Skin epidermis (tissue), 12 donors: ENCODE data around the gene TH.
"Not testable (repeated sequence)": the region's sequence is repeated elsewhere in the genome, so short reads cannot be mapped to it uniquely, and the experiment has no call there.

ENCODE experiments used
- H3K27ac ChIP-seq, 21 experiments: fragments of 200-600 bp; sonication (generic) in 11 of 21; one replicate each; pipeline ENCODE4 v1.5.0; 2020; ENCODE audit warnings: mild to moderate bottlenecking in 3 of 21, inconsistent platforms in 2 of 21, moderate library complexity in 2 of 21
- H3K4me3 ChIP-seq, 7 experiments: fragments of 200-600 bp; sonication (generic) in 2 of 7; one replicate each; pipeline ENCODE4 v1.5.0; 2020; ENCODE audit warnings: inconsistent platforms in 2 of 7, mild to moderate bottlenecking in 2 of 7, moderate library complexity in 1 of 7

Gene TH

DNA sequence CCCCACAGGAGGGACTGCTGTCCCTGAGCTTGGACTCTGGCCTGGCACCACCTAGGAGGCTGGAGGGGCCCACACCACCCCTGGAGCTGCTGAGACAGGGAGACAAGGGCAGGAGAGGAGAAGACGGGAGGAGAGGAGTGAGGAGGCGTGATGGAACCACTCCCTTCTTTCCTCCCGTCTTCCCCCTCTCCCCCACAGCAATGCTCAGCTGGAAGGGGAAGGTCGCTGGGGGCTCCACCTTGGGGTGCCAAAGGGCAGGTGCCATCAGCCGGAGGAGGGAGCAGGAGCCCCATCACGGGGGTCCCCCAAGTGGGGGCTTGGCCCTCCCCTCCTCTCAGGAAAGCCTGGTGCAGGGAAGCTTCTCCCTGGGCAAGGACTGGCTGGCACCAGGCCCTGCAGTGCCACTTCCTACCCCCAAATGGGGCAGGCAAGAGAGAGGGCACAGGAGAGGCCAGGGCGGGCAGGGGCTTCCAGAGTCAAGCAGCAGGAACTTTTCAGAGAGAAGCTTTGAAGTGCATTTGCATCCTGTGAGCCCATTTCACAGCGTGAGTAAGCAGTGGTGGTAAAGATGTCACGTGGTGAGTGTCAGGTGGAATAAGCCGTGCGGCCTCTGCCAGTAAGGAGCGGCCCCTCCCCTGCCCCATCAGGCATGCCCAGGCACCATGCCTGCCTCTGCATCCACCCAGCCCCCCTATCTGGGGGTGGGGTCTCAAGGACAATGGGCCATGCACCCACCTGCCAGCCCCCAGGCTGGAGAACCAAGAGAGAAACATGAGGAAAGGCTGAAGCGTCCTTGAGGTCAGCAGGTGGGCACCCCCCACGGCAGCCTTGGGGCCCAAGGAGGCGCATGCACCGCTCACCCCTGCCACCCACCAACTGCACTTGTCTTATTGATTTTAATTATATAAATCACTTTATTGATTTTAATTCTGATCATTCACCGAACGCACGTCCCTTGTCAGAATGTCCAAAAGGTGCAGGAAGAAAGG is 37.3 kb downstream of the TH start:
- no peak overlapping the region for H3K27ac ChIP-seq
- H3K4me3 ChIP-seq, result no peak overlapping the region

DNA sequence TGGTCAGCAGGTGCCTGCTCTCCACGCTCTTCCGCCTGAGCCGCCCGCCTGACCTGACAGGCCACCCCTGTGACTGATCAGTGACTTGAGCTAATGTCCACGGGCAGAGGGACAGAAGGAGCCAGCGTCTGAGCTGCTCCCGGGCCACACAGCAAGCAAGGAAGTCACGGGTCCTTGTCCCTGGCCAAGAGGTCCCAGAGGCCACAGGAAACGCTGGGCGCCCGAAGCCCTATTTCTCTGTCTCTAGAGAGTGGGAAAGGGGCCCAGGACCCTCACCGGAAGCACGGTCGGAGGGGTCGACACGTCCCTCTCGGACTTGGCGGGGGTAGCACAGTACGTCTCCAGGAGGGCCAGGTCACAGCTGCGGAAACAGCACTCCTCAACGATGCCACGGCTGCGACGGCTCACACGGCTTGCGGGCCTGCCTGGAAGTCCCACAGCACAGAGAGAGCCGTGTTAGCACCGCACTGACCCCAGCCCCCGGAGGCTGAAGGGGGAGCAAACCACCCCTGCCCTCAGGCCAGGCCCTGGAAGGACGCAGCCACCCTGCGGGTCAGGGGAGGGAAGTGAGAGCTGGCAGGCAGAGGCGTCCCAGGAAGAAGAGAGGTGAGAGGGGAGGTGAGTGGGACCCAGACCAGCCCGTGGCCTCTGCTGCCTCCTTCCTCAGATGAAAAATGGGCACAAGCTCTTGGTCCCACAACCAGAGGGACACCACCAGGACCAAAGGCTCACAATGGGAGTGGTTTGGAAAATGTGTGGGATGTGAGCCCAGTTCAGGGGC is 38.2 kb downstream of the TH start:
- no peak overlapping the region for H3K27ac ChIP-seq
- H3K4me3 ChIP-seq, result no peak overlapping the region

DNA sequence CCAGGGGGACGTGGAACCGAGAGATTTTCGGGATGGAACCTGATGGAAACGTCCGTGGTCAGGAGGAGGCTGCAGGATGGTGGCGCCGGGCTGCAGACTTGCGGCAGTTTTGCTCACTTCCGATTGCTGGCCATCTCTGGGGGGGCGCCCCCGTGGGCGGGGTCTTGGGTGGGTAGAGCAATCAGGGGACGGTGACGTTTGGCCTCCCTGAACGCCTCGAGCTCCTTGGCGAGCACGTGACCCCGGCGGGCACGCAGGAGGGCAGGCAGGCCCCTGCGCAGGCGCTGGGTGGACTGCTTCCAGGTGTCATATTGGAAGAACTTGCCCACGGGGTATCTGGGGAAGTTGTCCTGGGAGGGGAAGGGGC is 38.8 kb downstream of the TH start:
- H3K27ac ChIP-seq, result no peak overlapping the region
- no peak overlapping the region for H3K4me3 ChIP-seq

DNA sequence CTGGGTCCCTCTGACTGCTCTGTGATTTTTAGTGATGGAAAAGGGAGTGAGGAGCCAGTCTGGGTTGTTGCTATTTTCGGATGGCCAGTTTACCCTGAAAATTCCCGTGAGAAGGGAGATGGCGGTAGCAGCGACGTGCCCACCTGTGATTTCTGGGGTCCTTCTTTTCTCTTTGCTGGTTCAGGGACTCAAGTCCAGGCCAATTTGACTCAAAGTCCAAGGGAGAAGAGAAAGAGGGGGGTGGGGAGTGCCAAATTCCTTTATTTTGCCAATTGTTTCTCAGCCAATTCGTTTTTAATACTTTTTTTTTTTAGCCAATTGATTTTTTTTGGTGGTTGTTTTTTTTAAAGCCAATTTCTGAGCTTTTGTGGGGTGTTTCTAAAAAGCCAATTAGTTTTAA is 39.4 kb downstream of the TH start:
- Histone ChIP-seq H3K4me3 (no peak overlapping the region), H3K27ac (no peak overlapping the region)

DNA sequence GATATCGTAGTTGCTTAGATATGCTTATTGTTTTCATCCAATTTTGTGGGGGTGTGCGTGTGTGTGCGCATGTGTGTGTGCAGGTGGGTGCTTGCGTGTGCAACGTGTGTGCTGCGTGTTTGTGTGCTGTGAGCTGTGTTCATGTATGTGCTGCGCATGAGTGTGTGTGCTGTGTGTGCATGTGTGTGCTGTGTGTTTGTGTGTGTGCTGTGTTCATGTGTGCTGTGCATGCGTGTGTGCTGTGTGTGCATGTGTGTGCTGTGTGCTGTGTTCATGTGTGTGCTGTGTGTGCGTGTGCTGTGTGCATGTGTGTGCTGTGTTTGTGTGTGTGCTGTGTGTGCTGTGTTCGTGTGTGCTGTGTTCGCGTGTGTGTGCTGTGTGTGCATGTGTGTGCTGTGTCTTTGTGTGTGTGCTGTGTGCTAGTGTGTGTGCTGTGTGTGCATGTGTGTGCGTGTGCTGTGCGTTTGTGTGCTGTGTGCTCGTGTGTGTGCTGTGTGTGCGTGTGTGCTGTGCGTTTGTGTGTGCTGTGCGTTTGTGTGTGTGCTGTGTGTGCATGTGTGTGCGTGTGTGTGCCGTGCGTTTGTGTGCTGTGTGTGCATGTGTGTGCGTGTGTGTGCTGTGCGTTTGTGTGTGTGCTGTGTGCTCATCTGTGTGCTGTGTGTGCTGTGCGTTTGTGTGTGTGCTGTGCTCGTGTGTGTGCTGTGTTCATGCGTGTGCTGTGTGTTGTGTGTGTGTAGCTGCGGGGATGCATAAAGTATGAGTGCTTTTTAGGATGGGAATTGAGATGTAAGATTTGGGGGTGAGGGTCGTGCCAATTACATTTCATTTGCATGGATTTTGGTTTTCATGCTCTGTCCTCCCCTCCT is 40.0 kb downstream of the TH start:
- Histone ChIP-seq H3K27ac (no peak overlapping the region), H3K4me3 (no peak overlapping the region)

DNA sequence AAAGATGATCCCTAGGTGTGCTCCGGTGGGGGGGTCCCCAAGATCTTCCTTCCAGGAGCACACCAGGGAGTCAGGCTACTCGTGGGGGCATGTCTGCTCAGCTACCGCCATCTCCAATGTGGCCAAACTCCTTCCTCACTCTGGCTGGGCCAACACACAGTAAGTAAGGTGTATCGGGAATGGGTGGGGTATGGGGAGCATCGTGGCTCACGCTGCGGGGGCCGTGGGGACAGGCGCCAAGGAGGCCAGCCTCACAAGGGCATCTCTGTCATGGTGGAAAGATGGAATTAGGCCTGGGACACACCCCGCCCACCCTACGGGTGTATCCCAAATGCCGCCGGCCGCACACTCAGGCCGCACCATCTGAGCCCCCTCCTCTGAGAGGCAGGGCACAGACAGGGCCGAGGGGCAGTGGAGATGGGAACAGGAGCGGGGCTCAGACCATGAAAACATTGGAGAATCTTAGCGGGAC is 40.7 kb downstream of the TH start:
- Histone ChIP-seq H3K4me3 (no peak overlapping the region), H3K27ac (no peak overlapping the region)

DNA sequence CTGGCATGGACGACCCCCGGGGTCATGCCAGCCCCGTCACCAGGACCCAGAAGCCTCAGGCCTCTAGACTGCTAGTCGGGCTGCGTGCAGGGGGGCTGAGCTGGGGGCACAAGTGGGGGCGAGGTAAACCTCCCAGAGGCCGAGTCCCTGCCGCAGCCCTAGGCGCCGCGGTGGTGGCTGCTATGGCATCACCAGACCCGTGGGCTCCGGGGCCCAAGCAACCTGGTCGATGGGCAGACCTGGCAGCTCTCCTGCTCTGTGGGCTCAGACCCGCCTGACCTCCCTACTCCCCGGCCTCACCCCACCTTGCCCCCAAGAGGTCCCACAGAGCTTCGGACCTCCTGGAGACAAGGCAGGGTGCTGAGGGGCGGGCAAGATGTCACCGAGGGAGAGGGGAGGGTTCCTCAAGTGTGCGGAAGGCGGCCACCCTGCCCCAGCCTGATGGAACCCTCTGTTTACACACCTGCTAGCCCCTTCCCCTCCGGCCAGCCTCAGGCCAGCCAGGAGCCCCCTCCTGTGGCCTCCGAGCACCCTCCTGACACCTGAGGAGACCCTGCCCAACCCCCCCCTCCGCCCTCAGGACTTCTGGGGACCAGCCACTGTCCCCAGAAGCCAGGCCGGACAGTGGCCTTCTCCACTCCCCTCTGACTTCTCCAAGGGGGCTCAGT is 41.8 kb downstream of the TH start:
- H3K27ac ChIP-seq, result no peak overlapping the region
- H3K4me3 ChIP-seq, result no peak overlapping the region

DNA sequence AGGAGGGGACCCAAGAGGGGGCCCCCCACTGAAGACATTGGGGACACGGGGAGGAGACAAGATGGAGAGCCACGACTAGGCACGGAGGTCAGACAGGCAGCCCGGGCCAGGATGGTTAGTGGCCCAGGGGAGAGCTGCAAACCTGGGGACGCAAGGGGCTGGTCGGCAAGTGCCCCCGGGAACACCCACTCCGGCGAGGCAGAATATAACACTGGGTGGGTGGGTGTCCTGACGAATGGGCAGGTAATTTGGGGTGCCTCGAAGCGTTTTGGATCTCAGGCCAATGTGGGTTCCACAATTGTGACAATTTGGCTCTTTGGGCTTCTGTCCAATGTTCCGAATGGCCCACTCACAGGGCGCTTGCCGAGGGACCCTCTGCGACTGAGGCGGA is 42.3 kb downstream of the TH start:
- Histone ChIP-seq H3K27ac (no peak overlapping the region), H3K4me3 (no peak overlapping the region)

DNA sequence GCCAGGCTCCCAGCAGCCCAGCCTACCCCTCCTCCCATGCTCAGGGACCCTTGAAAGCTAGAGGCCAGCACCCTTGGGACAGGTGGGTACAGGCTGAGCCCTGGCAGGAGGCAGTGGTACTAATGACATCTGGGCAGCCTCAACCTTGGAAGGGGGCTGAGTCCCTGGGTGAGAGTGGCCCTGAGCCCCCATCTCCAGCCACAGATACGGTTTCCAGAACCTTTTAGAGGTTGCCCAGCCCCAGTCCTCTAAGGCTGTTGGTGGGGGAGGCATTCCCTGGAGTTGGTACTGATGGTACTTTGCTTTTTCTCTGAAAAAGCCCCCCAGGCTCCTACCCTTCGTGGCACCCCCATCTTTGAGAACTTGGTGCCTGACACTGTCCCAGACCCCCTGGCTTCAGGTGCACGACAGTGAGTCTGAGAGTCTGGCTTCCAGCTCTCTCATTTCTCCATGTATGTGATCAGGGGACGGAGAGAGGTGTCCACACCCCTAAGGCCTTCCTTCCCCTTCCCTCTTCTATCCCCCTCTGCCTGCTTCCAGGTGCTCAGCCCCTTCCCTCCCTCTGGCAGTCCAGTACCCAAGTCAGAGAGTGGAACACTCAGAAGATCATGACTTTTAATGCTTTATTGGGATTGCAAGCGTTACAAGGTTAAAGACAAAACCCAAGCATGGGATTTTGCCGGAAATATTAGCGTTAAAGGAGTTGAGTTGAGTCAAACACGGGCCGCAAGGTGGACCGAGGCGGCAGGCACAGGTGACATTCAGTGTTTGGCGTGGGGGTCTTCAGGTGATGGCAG is 42.9 kb downstream of the TH start:
- no peak overlapping the region for H3K4me3 ChIP-seq
- H3K27ac ChIP-seq, result no peak overlapping the region

DNA sequence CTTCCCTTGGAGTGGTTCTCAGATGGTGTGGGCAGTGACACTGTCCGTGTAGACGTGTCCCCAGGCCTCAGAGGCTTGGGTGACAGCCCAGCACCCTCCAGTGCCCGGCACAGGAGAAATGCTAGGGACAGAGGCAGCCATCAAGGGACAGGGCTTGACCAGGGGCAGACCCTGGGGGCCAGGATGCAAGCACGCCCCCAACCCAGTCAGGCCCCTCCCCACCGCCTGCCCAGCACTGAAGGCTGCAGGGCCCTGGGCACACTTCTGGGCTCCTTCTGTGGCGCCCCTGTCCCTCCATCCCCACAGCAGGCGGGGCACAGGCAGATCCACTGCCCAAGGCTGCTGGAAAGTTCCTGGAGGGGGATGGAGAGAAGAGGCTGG is 43.5 kb downstream of the TH start:
- Histone ChIP-seq H3K4me3 (no peak overlapping the region), H3K27ac (no peak overlapping the region)

DNA sequence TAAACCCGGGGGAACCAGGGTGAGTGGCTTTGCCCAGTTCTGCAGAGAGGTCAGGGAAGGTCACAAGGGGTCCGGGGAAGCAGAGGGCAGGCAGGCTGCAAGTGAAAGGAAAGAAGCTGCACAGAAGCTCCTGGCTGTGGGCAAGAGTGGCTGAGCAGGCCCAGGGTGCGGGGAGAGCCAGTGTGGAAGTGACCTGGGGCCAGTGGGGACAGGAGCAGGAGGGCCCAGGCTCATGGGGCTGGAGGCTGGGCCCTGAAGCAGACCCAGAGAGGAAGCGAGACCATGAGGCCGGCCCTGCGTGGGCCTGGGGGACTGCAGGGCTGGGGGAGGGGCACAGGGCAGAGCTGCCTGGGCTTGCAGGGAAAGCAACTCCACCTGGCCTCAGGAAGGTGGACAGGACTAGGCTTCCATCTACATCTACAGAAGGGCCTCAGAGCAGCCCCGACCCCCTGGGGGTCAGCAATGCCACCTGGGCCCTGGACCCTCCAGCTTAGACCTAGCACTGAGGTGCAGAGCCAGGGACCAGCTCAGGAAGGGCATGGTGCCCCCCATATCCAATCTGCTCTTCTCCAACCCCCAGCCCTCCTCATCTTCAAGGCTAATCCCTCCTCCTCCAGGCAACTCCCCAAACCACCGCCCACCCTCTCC is 44.0 kb downstream of the TH start:
- H3K4me3 ChIP-seq, result no peak overlapping the region
- H3K27ac ChIP-seq, result no peak overlapping the region

DNA sequence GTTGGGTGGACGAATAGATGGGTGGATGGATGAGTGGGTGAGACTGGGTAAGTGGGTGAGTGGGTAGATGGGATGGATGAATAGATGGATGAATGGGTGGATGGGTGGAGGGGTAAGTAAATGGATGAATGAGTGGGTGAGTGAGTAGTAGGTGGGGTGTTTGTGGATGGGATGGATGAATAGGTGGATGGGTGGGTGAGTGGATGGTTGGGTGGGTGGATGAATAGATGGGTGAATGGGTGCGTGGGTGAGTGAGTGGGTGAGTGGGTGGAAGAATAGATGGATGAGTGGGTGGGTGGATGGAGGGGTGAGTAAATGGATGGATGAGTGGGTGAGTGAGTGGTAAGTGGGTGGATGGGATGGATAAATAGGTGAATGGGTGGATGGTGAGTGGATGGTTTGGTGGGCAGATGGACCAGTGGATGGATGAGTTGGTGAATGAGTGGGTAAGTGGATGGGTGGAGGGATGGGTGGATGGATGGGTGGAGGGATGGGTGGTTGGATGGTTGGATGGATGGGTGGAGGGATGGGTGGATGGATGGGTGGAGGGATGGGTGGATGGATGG is 45.0 kb downstream of the TH start:
- H3K27ac ChIP-seq, result no peak overlapping the region
- no peak overlapping the region for H3K4me3 ChIP-seq

DNA sequence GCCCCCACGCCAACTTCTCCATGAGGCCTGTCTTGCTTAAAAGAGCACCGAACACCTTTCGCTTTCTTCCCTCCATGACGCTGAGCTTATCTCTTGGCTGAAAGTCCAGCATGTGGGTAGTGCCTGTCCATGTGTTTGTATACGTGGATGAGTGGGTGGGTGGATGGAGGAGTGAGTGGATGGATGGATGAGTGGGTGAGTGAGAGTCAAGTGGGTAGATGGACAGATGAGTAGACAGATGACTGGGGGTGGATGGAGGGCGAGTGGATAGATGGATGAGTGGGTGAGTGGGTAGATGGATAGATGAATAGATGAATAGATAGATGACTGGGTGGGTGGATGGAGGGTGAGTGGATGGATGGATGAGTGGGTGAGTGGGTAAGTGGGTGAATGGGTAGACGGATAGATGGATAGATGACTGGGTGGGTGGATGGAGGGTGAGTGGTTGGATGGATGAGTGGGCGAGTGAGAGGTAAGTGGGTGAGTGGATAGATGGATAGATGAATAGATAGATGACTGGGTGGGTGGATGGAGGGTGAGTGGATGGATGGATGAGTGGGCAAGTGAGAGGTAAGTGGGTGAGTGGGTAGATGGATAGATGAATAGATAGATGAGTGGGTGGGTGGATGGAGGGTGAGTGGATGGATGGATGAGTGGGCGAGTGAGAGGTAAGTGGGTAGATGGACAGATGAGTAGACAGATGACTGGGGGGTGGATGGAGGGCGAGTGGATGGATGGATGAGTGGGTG is 46.7 kb downstream of the TH start:
- H3K27ac ChIP-seq, H3K4me3 ChIP-seq: not testable (repeated sequence)

DNA sequence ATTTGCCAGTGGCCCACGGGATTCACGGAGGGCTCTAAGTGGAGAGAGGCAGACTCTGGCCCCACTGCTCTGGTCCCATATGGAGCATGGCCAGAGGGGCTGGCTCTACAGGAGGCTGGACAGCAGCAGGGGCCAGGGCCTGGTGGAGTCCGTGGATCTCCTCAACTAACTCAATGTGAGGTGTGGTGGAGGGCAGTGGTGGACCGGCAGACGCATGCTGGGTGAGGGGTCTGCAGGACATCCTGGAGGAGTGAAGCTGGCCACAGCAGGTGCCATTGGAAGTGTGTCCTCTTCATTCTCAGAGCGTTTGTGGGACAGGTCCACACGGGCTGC is 48.0 kb downstream of the TH start:
- H3K27ac ChIP-seq, result no peak overlapping the region

DNA sequence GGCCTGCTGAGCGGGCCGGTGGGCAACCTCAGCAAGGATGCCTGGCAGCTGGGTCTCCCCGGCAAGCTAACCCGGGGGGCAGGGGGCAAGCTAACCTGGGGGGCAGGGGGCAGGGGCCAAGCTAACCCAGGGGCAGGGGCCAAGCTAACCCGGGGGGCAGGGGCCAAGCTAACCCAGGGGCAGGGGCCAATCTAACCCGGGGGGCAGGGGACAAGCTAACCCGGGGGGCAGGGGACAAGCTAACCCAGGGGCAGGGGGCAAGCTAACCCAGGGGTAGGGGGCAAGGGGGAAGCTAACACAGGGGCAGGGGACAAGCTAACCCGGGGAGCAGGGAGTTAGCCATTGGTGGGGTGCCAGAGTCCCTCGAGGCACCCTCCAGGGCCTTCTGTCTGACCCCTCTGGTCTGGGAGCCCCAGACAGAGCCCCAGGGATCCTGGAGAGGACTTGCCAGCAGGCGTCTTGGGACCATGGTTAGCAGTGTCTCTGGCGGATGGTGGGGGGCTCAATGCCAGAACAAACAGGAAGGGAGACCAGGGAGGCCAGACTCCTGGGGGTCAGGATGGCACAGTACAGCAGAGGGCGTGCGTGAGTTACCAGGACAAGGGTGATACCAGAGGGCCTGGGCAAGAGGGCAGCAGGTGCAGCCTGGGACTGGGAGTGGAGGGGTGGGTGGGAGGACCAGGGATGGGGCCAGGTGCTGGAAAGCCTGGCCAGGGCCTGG is 48.5 kb downstream of the TH start:
- H3K27ac ChIP-seq, result no peak overlapping the region
- no peak overlapping the region for H3K4me3 ChIP-seq

More for the DNA sequence above, 48.0 kb downstream of the TH start:
- H3K4me3 ChIP-seq, result no peak overlapping the region

DNA sequence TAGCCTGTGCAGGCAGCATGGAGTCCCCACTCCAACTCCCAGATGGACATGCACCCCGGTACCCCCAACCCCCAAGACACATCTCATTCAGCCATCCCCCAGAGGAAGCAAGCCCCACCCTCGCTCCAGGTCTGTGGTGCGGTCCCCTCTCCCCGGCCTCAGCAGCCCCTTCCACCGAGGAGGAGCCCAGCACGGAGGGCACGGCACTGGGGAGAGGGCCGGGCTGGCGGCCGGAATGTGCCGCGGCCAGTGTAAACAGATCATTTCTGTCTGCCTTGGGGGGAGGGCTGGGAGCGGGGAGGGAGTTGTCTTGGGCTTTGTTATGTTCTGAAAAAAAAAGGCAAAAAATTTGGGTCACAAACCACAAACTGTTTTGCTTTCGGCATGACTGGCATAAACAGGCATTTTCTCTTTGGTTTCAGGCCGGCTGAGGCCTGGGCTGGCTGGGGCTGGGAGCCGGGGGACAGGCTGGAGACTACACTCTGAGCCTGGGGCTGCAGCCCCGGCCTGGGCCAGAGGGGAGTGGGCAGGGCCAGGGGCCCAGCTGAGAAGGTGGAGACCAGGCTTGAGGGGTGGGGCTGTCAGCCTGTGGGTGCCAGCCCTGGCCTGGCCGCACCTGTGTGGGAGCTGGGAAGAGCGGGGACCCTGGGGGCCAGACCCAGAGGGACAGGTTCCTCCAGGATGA is 49.3 kb downstream of the TH start:
- no peak overlapping the region for H3K4me3 ChIP-seq
- H3K27ac ChIP-seq, result no peak overlapping the region
